SK-N-SH treated with all-trans-retinoic acid at 6 μM for 48 hours (cell line): Measurements from ENCODE around the gene RAB13.

Experiments used
- BACH2 ChIP-seq: fragments of 250-450 bp; sonication (Bioruptor Pico); IDR thresholded peaks from 2 replicates; pipeline ENCODE4 v1.9.0; 2021; ENCODE audit warnings: mild to moderate bottlenecking, borderline replicate concordance
- ISL1 ChIP-seq: fragments of 250-450 bp; sonication (Bioruptor Pico); IDR thresholded peaks from 2 replicates; pipeline ENCODE4 v2.1.2; 2022; ENCODE audit warnings: mild to moderate bottlenecking, moderate library complexity
- OSR1 ChIP-seq: fragments of 250-450 bp; sonication (Bioruptor Pico); IDR thresholded peaks from 2 replicates; pipeline ENCODE4 v1.8.0; 2022; ENCODE audit warnings: moderate library complexity, mild to moderate bottlenecking, inconsistent platforms
- RARB ChIP-seq: fragments of 250-450 bp; sonication (Bioruptor Pico); IDR thresholded peaks from 2 replicates; pipeline ENCODE4 v1.8.0; 2021; ENCODE audit warnings: mild to moderate bottlenecking, moderate library complexity
- SNAI2 ChIP-seq: fragments of 250-450 bp; sonication (Bioruptor Pico); IDR thresholded peaks from 2 replicates; pipeline ENCODE4 v1.5.0; 2020; ENCODE audit warnings: mild to moderate bottlenecking, moderate library complexity
- ZFP3 ChIP-seq: fragments of 250-450 bp; sonication (Bioruptor Pico); IDR thresholded peaks from 2 replicates; pipeline ENCODE4 v1.5.0; 2020; ENCODE audit warnings: mild to moderate bottlenecking, moderate library complexity
- ZNF8 ChIP-seq: fragments of 450-650 bp; formaldehyde crosslinking; IDR thresholded peaks from 2 replicates; pipeline ENCODE4 v1.5.0; 2020; ENCODE audit warnings: mild to moderate bottlenecking, moderate library complexity
- TF ChIP-seq, protein P1 (sequence below): fragments of 250-450 bp; sonication (Bioruptor Pico); IDR thresholded peaks from 2 replicates; pipeline ENCODE4 v1.5.1; 2020; ENCODE audit warnings: low read depth, mild to moderate bottlenecking, moderate library complexity
- TF ChIP-seq, protein P2 (sequence below): fragments of 250-450 bp; sonication (Bioruptor Pico); IDR thresholded peaks from 2 replicates; pipeline ENCODE4 v1.8.0; 2020; ENCODE audit warnings: mild to moderate bottlenecking, moderate library complexity, borderline replicate concordance
- TF ChIP-seq, protein P3 (sequence below): fragments of 250-450 bp; sonication (Bioruptor Pico); IDR thresholded peaks from 2 replicates; pipeline ENCODE4 v1.8.0; 2021; ENCODE audit warnings: low read depth, mild to moderate bottlenecking, moderate library complexity, borderline replicate concordance
- TF ChIP-seq, protein P4 (sequence below): fragments of 250-450 bp; sonication (Bioruptor Pico); IDR thresholded peaks from 2 replicates; pipeline ENCODE4 v1.5.1; 2021; ENCODE audit warnings: mild to moderate bottlenecking, moderate library complexity

DNA sequence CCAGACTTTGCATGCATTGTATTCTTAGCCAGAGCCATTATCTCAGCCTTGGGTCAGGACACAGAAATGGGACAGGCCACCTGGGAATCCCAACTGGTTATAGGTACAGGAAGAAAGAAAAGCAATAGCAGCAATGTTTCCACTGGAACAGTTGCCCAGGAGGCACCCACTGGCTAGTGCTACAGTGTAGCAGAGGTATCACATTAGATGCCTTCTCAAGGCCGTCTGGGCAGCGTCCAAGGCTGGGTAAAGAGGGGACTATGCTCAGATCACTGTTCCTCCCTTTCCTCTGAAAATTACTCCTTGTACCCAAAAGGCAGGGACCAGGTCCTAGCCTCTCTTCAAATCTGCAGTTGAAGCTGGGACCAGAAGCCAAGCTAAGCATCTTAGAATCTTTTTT, 15.8 kb downstream of the RAB13 start:
- no peak for TF ChIP-seq RARB
- TF ChIP-seq, protein P1, sequence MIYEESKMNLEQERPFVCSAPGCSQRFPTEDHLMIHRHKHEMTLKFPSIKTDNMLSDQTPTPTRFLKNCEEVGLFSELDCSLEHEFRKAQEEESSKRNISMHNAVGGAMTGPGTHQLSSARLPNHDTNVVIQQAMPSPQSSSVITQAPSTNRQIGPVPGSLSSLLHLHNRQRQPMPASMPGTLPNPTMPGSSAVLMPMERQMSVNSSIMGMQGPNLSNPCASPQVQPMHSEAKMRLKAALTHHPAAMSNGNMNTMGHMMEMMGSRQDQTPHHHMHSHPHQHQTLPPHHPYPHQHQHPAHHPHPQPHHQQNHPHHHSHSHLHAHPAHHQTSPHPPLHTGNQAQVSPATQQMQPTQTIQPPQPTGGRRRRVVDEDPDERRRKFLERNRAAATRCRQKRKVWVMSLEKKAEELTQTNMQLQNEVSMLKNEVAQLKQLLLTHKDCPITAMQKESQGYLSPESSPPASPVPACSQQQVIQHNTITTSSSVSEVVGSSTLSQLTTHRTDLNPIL (CRISPR knock-in tag), result no peak
- no peak for TF ChIP-seq SNAI2 (CRISPR knock-in tag)
- TF ChIP-seq, protein P2, sequence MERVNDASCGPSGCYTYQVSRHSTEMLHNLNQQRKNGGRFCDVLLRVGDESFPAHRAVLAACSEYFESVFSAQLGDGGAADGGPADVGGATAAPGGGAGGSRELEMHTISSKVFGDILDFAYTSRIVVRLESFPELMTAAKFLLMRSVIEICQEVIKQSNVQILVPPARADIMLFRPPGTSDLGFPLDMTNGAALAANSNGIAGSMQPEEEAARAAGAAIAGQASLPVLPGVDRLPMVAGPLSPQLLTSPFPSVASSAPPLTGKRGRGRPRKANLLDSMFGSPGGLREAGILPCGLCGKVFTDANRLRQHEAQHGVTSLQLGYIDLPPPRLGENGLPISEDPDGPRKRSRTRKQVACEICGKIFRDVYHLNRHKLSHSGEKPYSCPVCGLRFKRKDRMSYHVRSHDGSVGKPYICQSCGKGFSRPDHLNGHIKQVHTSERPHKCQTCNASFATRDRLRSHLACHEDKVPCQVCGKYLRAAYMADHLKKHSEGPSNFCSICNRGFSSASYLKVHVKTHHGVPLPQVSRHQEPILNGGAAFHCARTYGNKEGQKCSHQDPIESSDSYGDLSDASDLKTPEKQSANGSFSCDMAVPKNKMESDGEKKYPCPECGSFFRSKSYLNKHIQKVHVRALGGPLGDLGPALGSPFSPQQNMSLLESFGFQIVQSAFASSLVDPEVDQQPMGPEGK (CRISPR knock-in tag), result no peak
- no peak for TF ChIP-seq ZNF8 (CRISPR knock-in tag)
- no peak for TF ChIP-seq BACH2 (CRISPR knock-in tag)
- TF ChIP-seq ZFP3 (CRISPR knock-in tag), result no peak
- no peak for TF ChIP-seq OSR1
- TF ChIP-seq, protein P3, sequence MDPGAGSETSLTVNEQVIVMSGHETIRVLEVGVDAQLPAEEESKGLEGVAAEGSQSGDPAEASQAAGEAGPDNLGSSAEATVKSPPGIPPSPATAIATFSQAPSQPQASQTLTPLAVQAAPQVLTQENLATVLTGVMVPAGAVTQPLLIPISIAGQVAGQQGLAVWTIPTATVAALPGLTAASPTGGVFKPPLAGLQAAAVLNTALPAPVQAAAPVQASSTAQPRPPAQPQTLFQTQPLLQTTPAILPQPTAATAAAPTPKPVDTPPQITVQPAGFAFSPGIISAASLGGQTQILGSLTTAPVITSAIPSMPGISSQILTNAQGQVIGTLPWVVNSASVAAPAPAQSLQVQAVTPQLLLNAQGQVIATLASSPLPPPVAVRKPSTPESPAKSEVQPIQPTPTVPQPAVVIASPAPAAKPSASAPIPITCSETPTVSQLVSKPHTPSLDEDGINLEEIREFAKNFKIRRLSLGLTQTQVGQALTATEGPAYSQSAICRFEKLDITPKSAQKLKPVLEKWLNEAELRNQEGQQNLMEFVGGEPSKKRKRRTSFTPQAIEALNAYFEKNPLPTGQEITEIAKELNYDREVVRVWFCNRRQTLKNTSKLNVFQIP, result no peak
- TF ChIP-seq ISL1, result no peak
- TF ChIP-seq, protein P4, sequence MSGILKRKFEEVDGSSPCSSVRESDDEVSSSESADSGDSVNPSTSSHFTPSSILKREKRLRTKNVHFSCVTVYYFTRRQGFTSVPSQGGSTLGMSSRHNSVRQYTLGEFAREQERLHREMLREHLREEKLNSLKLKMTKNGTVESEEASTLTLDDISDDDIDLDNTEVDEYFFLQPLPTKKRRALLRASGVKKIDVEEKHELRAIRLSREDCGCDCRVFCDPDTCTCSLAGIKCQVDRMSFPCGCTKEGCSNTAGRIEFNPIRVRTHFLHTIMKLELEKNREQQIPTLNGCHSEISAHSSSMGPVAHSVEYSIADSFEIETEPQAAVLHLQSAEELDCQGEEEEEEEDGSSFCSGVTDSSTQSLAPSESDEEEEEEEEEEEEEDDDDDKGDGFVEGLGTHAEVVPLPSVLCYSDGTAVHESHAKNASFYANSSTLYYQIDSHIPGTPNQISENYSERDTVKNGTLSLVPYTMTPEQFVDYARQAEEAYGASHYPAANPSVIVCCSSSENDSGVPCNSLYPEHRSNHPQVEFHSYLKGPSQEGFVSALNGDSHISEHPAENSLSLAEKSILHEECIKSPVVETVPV (CRISPR knock-in tag), result no peak
